Measurements from ENCODE around the gene RNGTT.

Gene RNGTT

GRCh38 chr6:89007209-89008000 lies 44.0 kb upstream of the RNGTT start:
- no peak for TF ChIP-seq CTCF (IDR thresholded peaks at IDR 0.05; ENCODE audit: control insufficient read depth, extremely low read depth, insufficient read depth)
- no peak overlapping the region for H3K4me3 ChIP-seq (ENCODE audit: low read depth, low read length)
- DNase-seq (ENCODE audit: low read depth), result no peak

GRCh38 chr6:89002523-89002922 lies 39.1 kb upstream of the RNGTT start:
- TF ChIP-seq CTCF (IDR thresholded peaks at IDR 0.05; ENCODE audit: control insufficient read depth, extremely low read depth, insufficient read depth), result no peak
- DNase-seq (ENCODE audit: low read depth), result no peak
- H3K4me3 ChIP-seq (ENCODE audit: low read depth, low read length), result no peak overlapping the region

GRCh38 chr6:88997327-88997726 lies 33.9 kb upstream of the RNGTT start:
- DNase-seq (ENCODE audit: low read depth), result no peak
- no peak overlapping the region for H3K4me3 ChIP-seq (ENCODE audit: low read depth, low read length)
- TF ChIP-seq CTCF (IDR thresholded peaks at IDR 0.05; ENCODE audit: control insufficient read depth, extremely low read depth, insufficient read depth), result no peak

- H3K4me3 ChIP-seq (ENCODE audit: low read depth, low read length), result no peak overlapping the region
- DNase-seq (ENCODE audit: low read depth), result no peak
- TF ChIP-seq CTCF (IDR thresholded peaks at IDR 0.05; ENCODE audit: control insufficient read depth, extremely low read depth, insufficient read depth), result no peak
These were observed 29.5 kb upstream of the RNGTT start for GRCh38 chr6:88992741-88993552.

- DNase-seq (ENCODE audit: low read depth), result no peak
- H3K4me3 ChIP-seq (ENCODE audit: low read depth, low read length), result no peak overlapping the region
- TF ChIP-seq CTCF (IDR thresholded peaks at IDR 0.05; ENCODE audit: control insufficient read depth, extremely low read depth, insufficient read depth), result no peak
These were observed 25.8 kb upstream of the RNGTT start for GRCh38 chr6:88989215-88989614.

- no peak overlapping the region for H3K4me3 ChIP-seq (ENCODE audit: low read depth, low read length)
- no peak for DNase-seq (ENCODE audit: low read depth)
- no peak for TF ChIP-seq CTCF (IDR thresholded peaks at IDR 0.05; ENCODE audit: control insufficient read depth, extremely low read depth, insufficient read depth)
These were observed 24.5 kb upstream of the RNGTT start for GRCh38 chr6:88987922-88988321.

Measured in LNCaP clone FGC (cell line).